ENCODE results near the gene PIERCE2.

- TF ChIP-seq CTCF (IDR thresholded peaks at IDR 0.05) (no peak), POLR2AphosphoS5 (IDR thresholded peaks at IDR 0.05) (no peak)
These were observed 24.6 kb upstream of the PIERCE2 start for GRCh38 chr15:55383687-55384086.

Data from breast epithelium (tissue), 3 donors.